OCI-LY1 (cell line): ENCODE results near the gene GABRD.

ENCODE experiments used
- H2AFZ ChIP-seq: fragments of 200-600 bp; sonication (generic), shearing (Covaris generic); 2 replicates; pipeline ENCODE4 v1.6.0; 2014; ENCODE audit warnings: antibody characterized with exemption, mild to moderate bottlenecking, low read length
- H3F3A ChIP-seq: fragments of 200-600 bp; sonication (generic), shearing (Covaris generic); 2 replicates; pipeline ENCODE4 v1.6.0; 2014; ENCODE audit warnings: mild to moderate bottlenecking, antibody characterized with exemption, low read length, moderate library complexity; ENCODE audit not compliant: insufficient read depth
- H3K27ac ChIP-seq: fragments of 200-600 bp; sonication (generic); 2 replicates; pipeline ENCODE4 v1.5.1; 2014; ENCODE audit warnings: low read length, mixed run types, mild to moderate bottlenecking, low read depth; ENCODE audit not compliant: poor library complexity, severe bottlenecking
- H3K27me3 ChIP-seq: fragments of 200-600 bp; sonication (generic); 2 replicates; pipeline ENCODE4 v1.6.0; 2014; ENCODE audit warnings: antibody characterized with exemption, mild to moderate bottlenecking, low read length, moderate library complexity; ENCODE audit not compliant: insufficient read depth
- H3K36me3 ChIP-seq: fragments of 200-600 bp; sonication (generic); 2 replicates; pipeline ENCODE4 v1.6.1; 2014; ENCODE audit warnings: mild to moderate bottlenecking, antibody characterized with exemption, low read length, moderate library complexity, mixed read lengths; ENCODE audit not compliant: insufficient read depth
- H3K4me1 ChIP-seq: fragments of 200-600 bp; sonication (generic); 2 replicates; pipeline ENCODE4 v1.5.1; 2014; ENCODE audit warnings: mild to moderate bottlenecking, low read length, moderate library complexity; ENCODE audit not compliant: insufficient read depth, severe bottlenecking
- H3K4me2 ChIP-seq: fragments of 200-600 bp; sonication (generic), shearing (Covaris generic); 2 replicates; pipeline ENCODE4 v1.6.1; 2014; ENCODE audit warnings: low read length
- H3K4me3 ChIP-seq: fragments of 200-600 bp; sonication (generic); 2 replicates; pipeline ENCODE4 v1.5.1; 2014; ENCODE audit warnings: low read length, low read depth, mild to moderate bottlenecking, mixed read lengths; ENCODE audit not compliant: poor library complexity, severe bottlenecking
- H3K79me2 ChIP-seq: fragments of 200-600 bp; shearing (Covaris generic); 2 replicates; pipeline ENCODE4 v1.6.1; 2016; ENCODE audit warnings: mixed run types, low read length, mixed read lengths; ENCODE audit not compliant: insufficient read depth
- H3K9ac ChIP-seq: fragments of 200-600 bp; sonication (generic), shearing (Covaris generic); 2 replicates; pipeline ENCODE4 v1.6.1; 2014; ENCODE audit warnings: mild to moderate bottlenecking, low read length, mixed read lengths
- H3K9me2 ChIP-seq: fragments of 200-600 bp; sonication (generic), shearing (Covaris generic); 2 replicates; pipeline ENCODE4 v1.6.1; 2014; ENCODE audit warnings: low read depth, mild to moderate bottlenecking, low read length, mixed read lengths
- H3K9me3 ChIP-seq: fragments of 200-600 bp; shearing (Covaris generic); 2 replicates; pipeline ENCODE4 v1.6.1; 2014; ENCODE audit warnings: low read length, mixed read lengths
- H4K20me1 ChIP-seq: fragments of 200-600 bp; sonication (generic), shearing (Covaris generic); 2 replicates; pipeline ENCODE4 v1.6.0; 2016; ENCODE audit warnings: mild to moderate bottlenecking, low read length; ENCODE audit not compliant: insufficient read depth
- CTCF ChIP-seq: fragments of 200-600 bp; sonication (generic), shearing (Covaris generic); IDR thresholded peaks from 2 replicates; pipeline ENCODE4 v1.5.1; 2017; ENCODE audit warnings: mild to moderate bottlenecking, antibody characterized with exemption, low read length, moderate library complexity, mixed read lengths
- EZH2 ChIP-seq: fragments of 200-600 bp; sonication (generic), shearing (Covaris generic); IDR thresholded peaks from 2 replicates; pipeline ENCODE4 v1.8.0; 2017; ENCODE audit warnings: borderline replicate concordance, mixed run types, mild to moderate bottlenecking, antibody characterized with exemption, low read length, moderate library complexity, mixed read lengths

The GABRD gene

GRCh38 chr1:1994536-1994935, 24.6 kb upstream of the GABRD start:
- H3K9me2 ChIP-seq = no peaks in the 10 kb centered on the region
- no peak overlapping the region for H3K4me2 ChIP-seq
- no peaks in the 10 kb centered on the region for H3K36me3 ChIP-seq
- H3K9me3 ChIP-seq = no peaks in the 10 kb centered on the region
- H2AFZ ChIP-seq = no peak overlapping the region
- H3K27ac ChIP-seq = no peak overlapping the region
- no peaks in the 10 kb centered on the region for H3F3A ChIP-seq
- H3K27me3 ChIP-seq = no peaks in the 10 kb centered on the region
- TF ChIP-seq CTCF (no peak), EZH2 (no peak)
- no peaks in the 10 kb centered on the region for H3K4me1 ChIP-seq
- no peak overlapping the region for H3K9ac ChIP-seq
- no peaks in the 10 kb centered on the region for H3K79me2 ChIP-seq
- H4K20me1 ChIP-seq = no peaks in the 10 kb centered on the region
- H3K4me3 ChIP-seq = no peak overlapping the region

GRCh38 chr1:1996207-1996651, 22.9 kb upstream of the GABRD start:
- no peak overlapping the region for H3K4me2 ChIP-seq
- TF ChIP-seq CTCF (no peak), EZH2 (no peak)

GRCh38 chr1:1997576-1997975, 21.6 kb upstream of the GABRD start:
- no peak for TF ChIP-seq EZH2
- no peak for TF ChIP-seq CTCF
- H3K4me2 ChIP-seq = no peak overlapping the region
- H3K4me3 ChIP-seq = no peak overlapping the region

More at GRCh38 chr1:1996207-1996651, 22.9 kb upstream of the GABRD start:
- no peaks in the 10 kb centered on the region for H3K9me2 ChIP-seq
- H3K4me1 ChIP-seq = no peaks in the 10 kb centered on the region
- no peaks in the 10 kb centered on the region for H3K9me3 ChIP-seq
- no peak overlapping the region for H3K9ac ChIP-seq
- H3K79me2 ChIP-seq = no peaks in the 10 kb centered on the region
- H4K20me1 ChIP-seq = no peaks in the 10 kb centered on the region
- no peak overlapping the region for H3K4me3 ChIP-seq
- H3F3A ChIP-seq = no peaks in the 10 kb centered on the region
- H2AFZ ChIP-seq = no peak overlapping the region
- H3K36me3 ChIP-seq = no peaks in the 10 kb centered on the region
- no peak overlapping the region for H3K27ac ChIP-seq
- no peaks in the 10 kb centered on the region for H3K27me3 ChIP-seq

More at GRCh38 chr1:1997576-1997975, 21.6 kb upstream of the GABRD start:
- Histone ChIP-seq H3K4me1 (no peaks in the 10 kb centered on the region), H3K9me2 (no peaks in the 10 kb centered on the region), H3K9ac (no peak overlapping the region), H3K27me3 (peaks cover 4% of the 10 kb centered on the region; the same call in 1 of the 2 replicates), H3K36me3 (no peaks in the 10 kb centered on the region), H3K9me3 (no peaks in the 10 kb centered on the region), H2AFZ (no peak overlapping the region), H3K79me2 (no peaks in the 10 kb centered on the region), H3F3A (no peaks in the 10 kb centered on the region), H4K20me1 (no peaks in the 10 kb centered on the region), H3K27ac (no peak overlapping the region)
